C4-2B (cell line): ENCODE results near the gene HP.

Source experiments
- ZFX ChIP-seq: fragments of 450-650 bp; IDR thresholded peaks from 2 replicates; pipeline ENCODE4 v1.6.1; 2017
- TF ChIP-seq, protein P1 (sequence below): fragments of 450-650 bp; conservative IDR thresholded peaks from 2 replicates; pipeline ENCODE4 v1.5.1; 2017; ENCODE audit warnings: mild to moderate bottlenecking

GRCh38 chr16:72099377-72099818 lies 45.1 kb downstream of the HP start:
- TF ChIP-seq, protein P1, sequence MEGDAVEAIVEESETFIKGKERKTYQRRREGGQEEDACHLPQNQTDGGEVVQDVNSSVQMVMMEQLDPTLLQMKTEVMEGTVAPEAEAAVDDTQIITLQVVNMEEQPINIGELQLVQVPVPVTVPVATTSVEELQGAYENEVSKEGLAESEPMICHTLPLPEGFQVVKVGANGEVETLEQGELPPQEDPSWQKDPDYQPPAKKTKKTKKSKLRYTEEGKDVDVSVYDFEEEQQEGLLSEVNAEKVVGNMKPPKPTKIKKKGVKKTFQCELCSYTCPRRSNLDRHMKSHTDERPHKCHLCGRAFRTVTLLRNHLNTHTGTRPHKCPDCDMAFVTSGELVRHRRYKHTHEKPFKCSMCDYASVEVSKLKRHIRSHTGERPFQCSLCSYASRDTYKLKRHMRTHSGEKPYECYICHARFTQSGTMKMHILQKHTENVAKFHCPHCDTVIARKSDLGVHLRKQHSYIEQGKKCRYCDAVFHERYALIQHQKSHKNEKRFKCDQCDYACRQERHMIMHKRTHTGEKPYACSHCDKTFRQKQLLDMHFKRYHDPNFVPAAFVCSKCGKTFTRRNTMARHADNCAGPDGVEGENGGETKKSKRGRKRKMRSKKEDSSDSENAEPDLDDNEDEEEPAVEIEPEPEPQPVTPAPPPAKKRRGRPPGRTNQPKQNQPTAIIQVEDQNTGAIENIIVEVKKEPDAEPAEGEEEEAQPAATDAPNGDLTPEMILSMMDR, result peak; percentile 72
- TF ChIP-seq ZFX, result no peak
